Measurements from ENCODE around the gene ACOT7.

The ACOT7 gene

GRCh38 chr1:6361124-6361775 is 32.3 kb downstream of the ACOT7 start:
- no peaks in the 10 kb centered on the region for H3K27me3 ChIP-seq (ENCODE audit: control insufficient read depth in 2 of 2, insufficient read depth in 2 of 2, low read length in 2 of 2)
- no peaks in the 10 kb centered on the region for H3K9me3 ChIP-seq (ENCODE audit: control insufficient read depth in 2 of 2, low read length in 2 of 2)
- peak overlapping the region; percentile 15 to 63 for H3K9ac ChIP-seq (ENCODE audit: low read depth in 1 of 2, low read length in 2 of 2)
- peak overlapping the region; percentile 0 to 8 for H3K4me3 ChIP-seq (ENCODE audit: low read length in 2 of 2)
- H3K4me1 ChIP-seq (ENCODE audit: control insufficient read depth in 2 of 2, insufficient read depth in 2 of 2, low read length in 2 of 2): peaks cover 51 to 53% of the 10 kb centered on the region in 2 donors
- H3K27ac ChIP-seq (ENCODE audit: low read depth in 2 of 2, low read length in 2 of 2): peak overlapping the region; percentile 90 to 94
- no peaks in the 10 kb centered on the region for H3K36me3 ChIP-seq (ENCODE audit: control insufficient read depth in 2 of 2, insufficient read depth in 2 of 2, low read length in 2 of 2)

GRCh38 chr1:6360517-6361070 is 33.0 kb downstream of the ACOT7 start:
- H3K36me3 ChIP-seq (ENCODE audit: control insufficient read depth in 2 of 2, insufficient read depth in 2 of 2, low read length in 2 of 2): no peaks in the 10 kb centered on the region
- H3K27me3 ChIP-seq (ENCODE audit: control insufficient read depth in 2 of 2, insufficient read depth in 2 of 2, low read length in 2 of 2): no peaks in the 10 kb centered on the region
- H3K27ac ChIP-seq (ENCODE audit: low read depth in 2 of 2, low read length in 2 of 2): peak overlapping the region; percentile 90 to 94
- peaks cover 51 to 53% of the 10 kb centered on the region in 2 donors for H3K4me1 ChIP-seq (ENCODE audit: control insufficient read depth in 2 of 2, insufficient read depth in 2 of 2, low read length in 2 of 2)
- peak overlapping the region; percentile 63 to 70 for H3K9ac ChIP-seq (ENCODE audit: low read depth in 1 of 2, low read length in 2 of 2)
- no peaks in the 10 kb centered on the region for H3K9me3 ChIP-seq (ENCODE audit: control insufficient read depth in 2 of 2, low read length in 2 of 2)
- peak overlapping the region; percentile 37 to 51 for H3K4me3 ChIP-seq (ENCODE audit: low read length in 2 of 2)

GRCh38 chr1:6360117-6360496 is 33.5 kb downstream of the ACOT7 start:
- Histone ChIP-seq H3K4me3 (ENCODE audit: low read length in 2 of 2) (peak overlapping the region; percentile 37 to 51), H3K36me3 (ENCODE audit: control insufficient read depth in 2 of 2, insufficient read depth in 2 of 2, low read length in 2 of 2) (no peaks in the 10 kb centered on the region)

GRCh38 chr1:6359216-6360116 is 34.1 kb downstream of the ACOT7 start:
- H3K9ac ChIP-seq (ENCODE audit: low read depth in 1 of 2, low read length in 2 of 2): peak overlapping the region; percentile 63 to 70
- H3K9me3 ChIP-seq (ENCODE audit: control insufficient read depth in 2 of 2, low read length in 2 of 2): no peaks in the 10 kb centered on the region
- no peaks in the 10 kb centered on the region for H3K27me3 ChIP-seq (ENCODE audit: control insufficient read depth in 2 of 2, insufficient read depth in 2 of 2, low read length in 2 of 2)
- H3K27ac ChIP-seq (ENCODE audit: low read depth in 2 of 2, low read length in 2 of 2): peak overlapping the region; percentile 90 to 94
- H3K4me3 ChIP-seq (ENCODE audit: low read length in 2 of 2): peak overlapping the region; percentile 37 to 51
- H3K4me1 ChIP-seq (ENCODE audit: control insufficient read depth in 2 of 2, insufficient read depth in 2 of 2, low read length in 2 of 2): peaks cover 57 to 63% of the 10 kb centered on the region in 2 donors
- H3K36me3 ChIP-seq (ENCODE audit: control insufficient read depth in 2 of 2, insufficient read depth in 2 of 2, low read length in 2 of 2): no peaks in the 10 kb centered on the region

More at GRCh38 chr1:6360117-6360496, 33.5 kb downstream of the ACOT7 start:
- no peaks in the 10 kb centered on the region for H3K9me3 ChIP-seq (ENCODE audit: control insufficient read depth in 2 of 2, low read length in 2 of 2)
- peak overlapping the region; percentile 63 to 70 for H3K9ac ChIP-seq (ENCODE audit: low read depth in 1 of 2, low read length in 2 of 2)
- H3K4me1 ChIP-seq (ENCODE audit: control insufficient read depth in 2 of 2, insufficient read depth in 2 of 2, low read length in 2 of 2): peaks cover 54 to 56% of the 10 kb centered on the region in 2 donors
- no peaks in the 10 kb centered on the region for H3K27me3 ChIP-seq (ENCODE audit: control insufficient read depth in 2 of 2, insufficient read depth in 2 of 2, low read length in 2 of 2)
- peak overlapping the region; percentile 90 to 94 for H3K27ac ChIP-seq (ENCODE audit: low read depth in 2 of 2, low read length in 2 of 2)

GRCh38 chr1:6358757-6359201 is 34.8 kb downstream of the ACOT7 start:
- H3K36me3 ChIP-seq (ENCODE audit: control insufficient read depth in 2 of 2, insufficient read depth in 2 of 2, low read length in 2 of 2): no peaks in the 10 kb centered on the region
- peak overlapping the region; percentile 12 to 51 for H3K4me3 ChIP-seq (ENCODE audit: low read length in 2 of 2)
- H3K27me3 ChIP-seq (ENCODE audit: control insufficient read depth in 2 of 2, insufficient read depth in 2 of 2, low read length in 2 of 2): no peaks in the 10 kb centered on the region
- peaks cover 64 to 70% of the 10 kb centered on the region in 2 donors for H3K4me1 ChIP-seq (ENCODE audit: control insufficient read depth in 2 of 2, insufficient read depth in 2 of 2, low read length in 2 of 2)
- peak overlapping the region; percentile 90 to 94 for H3K27ac ChIP-seq (ENCODE audit: low read depth in 2 of 2, low read length in 2 of 2)
- H3K9ac ChIP-seq (ENCODE audit: low read depth in 1 of 2, low read length in 2 of 2): peak overlapping the region; percentile 48 to 63
- no peaks in the 10 kb centered on the region for H3K9me3 ChIP-seq (ENCODE audit: control insufficient read depth in 2 of 2, low read length in 2 of 2)

GRCh38 chr1:6358144-6358624 is 35.4 kb downstream of the ACOT7 start:
- Histone ChIP-seq H3K36me3 (ENCODE audit: control insufficient read depth in 2 of 2, insufficient read depth in 2 of 2, low read length in 2 of 2) (no peaks in the 10 kb centered on the region), H3K4me3 (ENCODE audit: low read length in 2 of 2) (peak overlapping the region in 1 of 2 donors; percentile 51), H3K27ac (ENCODE audit: low read depth in 2 of 2, low read length in 2 of 2) (peak overlapping the region; percentile 90 to 94), H3K27me3 (ENCODE audit: control insufficient read depth in 2 of 2, insufficient read depth in 2 of 2, low read length in 2 of 2) (no peaks in the 10 kb centered on the region), H3K9me3 (ENCODE audit: control insufficient read depth in 2 of 2, low read length in 2 of 2) (no peaks in the 10 kb centered on the region), H3K9ac (ENCODE audit: low read depth in 1 of 2, low read length in 2 of 2) (peak overlapping the region in 1 of 2 donors; percentile 48), H3K4me1 (ENCODE audit: control insufficient read depth in 2 of 2, insufficient read depth in 2 of 2, low read length in 2 of 2) (peaks cover 67 to 76% of the 10 kb centered on the region in 2 donors)

- Histone ChIP-seq H3K27ac (ENCODE audit: low read depth in 2 of 2, low read length in 2 of 2) (peak overlapping the region; percentile 44 to 59), H3K4me3 (ENCODE audit: low read length in 2 of 2) (no peak overlapping the region), H3K9ac (ENCODE audit: low read depth in 1 of 2, low read length in 2 of 2) (peak overlapping the region in 1 of 2 donors; percentile 5), H3K9me3 (ENCODE audit: control insufficient read depth in 2 of 2, low read length in 2 of 2) (no peaks in the 10 kb centered on the region), H3K27me3 (ENCODE audit: control insufficient read depth in 2 of 2, insufficient read depth in 2 of 2, low read length in 2 of 2) (no peaks in the 10 kb centered on the region), H3K36me3 (ENCODE audit: control insufficient read depth in 2 of 2, insufficient read depth in 2 of 2, low read length in 2 of 2) (no peaks in the 10 kb centered on the region), H3K4me1 (ENCODE audit: control insufficient read depth in 2 of 2, insufficient read depth in 2 of 2, low read length in 2 of 2) (peaks cover 67 to 79% of the 10 kb centered on the region in 2 donors)
Observed at GRCh38 chr1:6357243-6357936, 36.2 kb downstream of the ACOT7 start.

- H3K36me3 ChIP-seq (ENCODE audit: control insufficient read depth in 2 of 2, insufficient read depth in 2 of 2, low read length in 2 of 2): no peaks in the 10 kb centered on the region
- H3K4me3 ChIP-seq (ENCODE audit: low read length in 2 of 2): no peak overlapping the region
- H3K27ac ChIP-seq (ENCODE audit: low read depth in 2 of 2, low read length in 2 of 2): no peak overlapping the region
- H3K9ac ChIP-seq (ENCODE audit: low read depth in 1 of 2, low read length in 2 of 2): no peak overlapping the region
- no peaks in the 10 kb centered on the region for H3K9me3 ChIP-seq (ENCODE audit: control insufficient read depth in 2 of 2, low read length in 2 of 2)
- H3K27me3 ChIP-seq (ENCODE audit: control insufficient read depth in 2 of 2, insufficient read depth in 2 of 2, low read length in 2 of 2): no peaks in the 10 kb centered on the region
- peaks cover 64 to 72% of the 10 kb centered on the region in 2 donors for H3K4me1 ChIP-seq (ENCODE audit: control insufficient read depth in 2 of 2, insufficient read depth in 2 of 2, low read length in 2 of 2)
Observed at GRCh38 chr1:6355621-6356020, 37.9 kb downstream of the ACOT7 start.

GRCh38 chr1:6354659-6355317 is 38.8 kb downstream of the ACOT7 start:
- peaks cover 55 to 64% of the 10 kb centered on the region in 2 donors for H3K4me1 ChIP-seq (ENCODE audit: control insufficient read depth in 2 of 2, insufficient read depth in 2 of 2, low read length in 2 of 2)

More at GRCh38 chr1:6354659-6355317, 38.8 kb downstream of the ACOT7 start:
- Histone ChIP-seq H3K9me3 (ENCODE audit: control insufficient read depth in 2 of 2, low read length in 2 of 2) (no peaks in the 10 kb centered on the region), H3K27me3 (ENCODE audit: control insufficient read depth in 2 of 2, insufficient read depth in 2 of 2, low read length in 2 of 2) (no peaks in the 10 kb centered on the region), H3K9ac (ENCODE audit: low read depth in 1 of 2, low read length in 2 of 2) (peak overlapping the region in 1 of 2 donors; percentile 56), H3K36me3 (ENCODE audit: control insufficient read depth in 2 of 2, insufficient read depth in 2 of 2, low read length in 2 of 2) (no peaks in the 10 kb centered on the region), H3K4me3 (ENCODE audit: low read length in 2 of 2) (no peak overlapping the region), H3K27ac (ENCODE audit: low read depth in 2 of 2, low read length in 2 of 2) (peak overlapping the region; percentile 85 to 91)

Data from mucosa of rectum (tissue), 2 donors.